OCI-LY7 (cell line): ENCODE data around the gene NELL1. TPM values are rescaled to one million over a fixed set of nuclear protein-coding genes. Genes with fewer than 3 reads are reported as not detected.

Experiments used
- BruUV-seq: library from RNA; stranded (reverse); fragments of 400-500 nt; replicated peaks from 2 replicates; lab custom pipeline; 2021; lab: Mats Ljungman, UMichigan
- CTCF ChIA-PET: fragments of 300-600 bp; sonication (Branson Sonifier 250); formaldehyde crosslinking; loops from one replicate; lab custom pipeline; 2022; ENCODE audit warnings: antibody characterized with exemption; ENCODE audit not compliant: unreplicated experiment; lab: Charles Lee
- POLR2A ChIA-PET: fragments of 300-600 bp; sonication (Branson Sonifier 250); formaldehyde crosslinking; loops from one replicate; lab custom pipeline; 2022; ENCODE audit warnings: antibody characterized with exemption; lab: Charles Lee
- DNase-seq: peaks from one replicate; pipeline ENCODE4 v3.0.0-alpha.2; 2015; ENCODE audit warnings: low spot score
- H2AFZ ChIP-seq: fragments of 200-600 bp; sonication (generic), shearing (Covaris generic); 2 replicates; pipeline ENCODE4 v1.6.1; 2014; ENCODE audit warnings: mild to moderate bottlenecking, antibody characterized with exemption, low read length, moderate library complexity
- H3K27ac ChIP-seq: fragments of 200-600 bp; sonication (generic); 2 replicates; pipeline ENCODE4 v1.5.1; 2014; ENCODE audit warnings: mixed run types, low read depth, mild to moderate bottlenecking, moderate library complexity, low read length, inconsistent platforms; ENCODE audit not compliant: poor library complexity, severe bottlenecking
- H3K36me3 ChIP-seq: fragments of 200-600 bp; sonication (generic); 2 replicates; pipeline ENCODE4 v1.6.1; 2014; ENCODE audit warnings: mild to moderate bottlenecking, antibody characterized with exemption, low read length, moderate library complexity, mixed read lengths; ENCODE audit not compliant: insufficient read depth
- H3K4me1 ChIP-seq: fragments of 200-600 bp; sonication (generic); 2 replicates; pipeline ENCODE4 v1.5.1; 2014; ENCODE audit warnings: mild to moderate bottlenecking, low read length; ENCODE audit not compliant: insufficient read depth, poor library complexity, severe bottlenecking
- H3K4me2 ChIP-seq: fragments of 200-600 bp; sonication (generic); 2 replicates; pipeline ENCODE4 v1.6.1; 2014; ENCODE audit warnings: mild to moderate bottlenecking, low read length
- H3K4me3 ChIP-seq: fragments of 200-600 bp; sonication (generic); 2 replicates; pipeline ENCODE4 v1.5.1; 2014; ENCODE audit warnings: mild to moderate bottlenecking, low read depth, low read length; ENCODE audit not compliant: poor library complexity, severe bottlenecking
- H3K79me2 ChIP-seq: fragments of 200-600 bp; sonication (generic); 2 replicates; pipeline ENCODE4 v1.6.1; 2016; ENCODE audit warnings: low read depth, mild to moderate bottlenecking, low read length, moderate library complexity, mixed read lengths; ENCODE audit not compliant: insufficient read depth
- H3K9me2 ChIP-seq: fragments of 200-600 bp; sonication (generic); 2 replicates; pipeline ENCODE4 v1.6.1; 2016; ENCODE audit warnings: mild to moderate bottlenecking, low read length, mixed read lengths; ENCODE audit not compliant: insufficient read depth
- H3K9me3 ChIP-seq: fragments of 200-600 bp; sonication (generic); 2 replicates; pipeline ENCODE4 v1.6.1; 2014; ENCODE audit warnings: mild to moderate bottlenecking, mixed run types, low read length, mixed read lengths
- H4K20me1 ChIP-seq: fragments of 200-600 bp; sonication (generic); 2 replicates; pipeline ENCODE4 v1.6.1; 2014; ENCODE audit warnings: mild to moderate bottlenecking, antibody characterized with exemption, low read length, moderate library complexity, mixed read lengths; ENCODE audit not compliant: insufficient read depth
- EZH2phosphoT487 ChIP-seq: fragments of 200-600 bp; sonication (generic); IDR thresholded peaks from 2 replicates; pipeline ENCODE4 v1.6.1; 2018; ENCODE audit warnings: low read depth, borderline replicate concordance, mild to moderate bottlenecking, mixed run types, antibody characterized with exemption, low read length, moderate library complexity, mixed read lengths
- intact Hi-C: fragments of 100-400 bp; cut with micrococcal nuclease; formaldehyde crosslinking; loops from one replicate; pipeline ENCODE4 v1.10.0; 2022; ENCODE audit not compliant: unreplicated experiment
- total RNA-seq, 2 experiments: library from RNA; depleted of rRNA in 1 of 2; stranded (reverse); fragments of >200 nt in 1 of 2; shearing (Covaris generic) in 1 of 2; gene quantifications; 2 replicates each; pipeline ENCODE4 v1.2.3, GENCODE V29; 2014 to 2022
- TF ChIP-seq, protein P1 (sequence below): fragments of 200-600 bp; sonication (generic); conservative IDR thresholded peaks from 2 replicates; pipeline ENCODE4 v1.5.1; 2014; ENCODE audit warnings: mild to moderate bottlenecking, antibody characterized with exemption, low read length, moderate library complexity, mixed read lengths

The NELL1 gene
- total RNA-seq, 2 experiments from 2014 or later = not detected

DNA sequence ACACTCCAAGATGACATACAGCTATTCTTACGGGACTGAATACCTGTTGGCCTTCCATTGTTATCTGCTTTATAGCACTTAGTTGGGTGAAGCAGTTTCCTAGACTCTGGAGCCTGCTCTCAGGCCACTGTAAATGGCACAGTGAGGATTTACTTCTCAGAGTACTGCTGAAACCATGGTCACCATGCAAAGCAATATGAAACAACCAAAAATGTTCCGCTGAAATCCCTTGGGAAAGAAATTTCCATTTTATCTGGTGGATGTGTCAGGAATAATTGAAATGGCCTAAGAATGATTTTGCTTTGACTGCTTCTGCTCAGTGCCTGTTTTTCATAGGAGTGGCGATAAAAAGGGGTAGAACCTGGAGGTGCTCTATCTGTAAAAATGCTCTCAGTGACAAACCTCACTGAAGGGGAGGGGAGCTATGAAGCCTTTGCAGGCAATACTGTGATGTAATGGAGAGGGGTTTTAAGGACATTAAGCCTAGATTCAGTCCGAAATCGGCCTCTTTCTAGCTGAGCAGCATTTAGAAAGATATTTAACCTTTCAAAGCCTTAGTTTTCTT is 871.9 kb downstream of the NELL1 start:
- no peaks in the 10 kb centered on the region for H4K20me1 ChIP-seq
- no peak overlapping the region for H2AFZ ChIP-seq
- ChIA-PET POLR2A (no interaction called here), CTCF (no interaction called here)
- H3K9me2 ChIP-seq = no peaks in the 10 kb centered on the region
- no peaks in the 10 kb centered on the region for H3K9me3 ChIP-seq
- TF ChIP-seq, protein P1, sequence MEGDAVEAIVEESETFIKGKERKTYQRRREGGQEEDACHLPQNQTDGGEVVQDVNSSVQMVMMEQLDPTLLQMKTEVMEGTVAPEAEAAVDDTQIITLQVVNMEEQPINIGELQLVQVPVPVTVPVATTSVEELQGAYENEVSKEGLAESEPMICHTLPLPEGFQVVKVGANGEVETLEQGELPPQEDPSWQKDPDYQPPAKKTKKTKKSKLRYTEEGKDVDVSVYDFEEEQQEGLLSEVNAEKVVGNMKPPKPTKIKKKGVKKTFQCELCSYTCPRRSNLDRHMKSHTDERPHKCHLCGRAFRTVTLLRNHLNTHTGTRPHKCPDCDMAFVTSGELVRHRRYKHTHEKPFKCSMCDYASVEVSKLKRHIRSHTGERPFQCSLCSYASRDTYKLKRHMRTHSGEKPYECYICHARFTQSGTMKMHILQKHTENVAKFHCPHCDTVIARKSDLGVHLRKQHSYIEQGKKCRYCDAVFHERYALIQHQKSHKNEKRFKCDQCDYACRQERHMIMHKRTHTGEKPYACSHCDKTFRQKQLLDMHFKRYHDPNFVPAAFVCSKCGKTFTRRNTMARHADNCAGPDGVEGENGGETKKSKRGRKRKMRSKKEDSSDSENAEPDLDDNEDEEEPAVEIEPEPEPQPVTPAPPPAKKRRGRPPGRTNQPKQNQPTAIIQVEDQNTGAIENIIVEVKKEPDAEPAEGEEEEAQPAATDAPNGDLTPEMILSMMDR = no peak
- no peak for TF ChIP-seq EZH2phosphoT487
- no peak overlapping the region for H3K4me3 ChIP-seq
- no peak overlapping the region for H3K27ac ChIP-seq
- DNase-seq = no peak
- H3K79me2 ChIP-seq = no peaks in the 10 kb centered on the region
- no peaks in the 10 kb centered on the region for H3K4me1 ChIP-seq
- no peaks in the 10 kb centered on the region for H3K36me3 ChIP-seq
- H3K4me2 ChIP-seq = no peak overlapping the region
- intact Hi-C loops = no loop called here
- BruUV-seq = no TSS peak

DNA sequence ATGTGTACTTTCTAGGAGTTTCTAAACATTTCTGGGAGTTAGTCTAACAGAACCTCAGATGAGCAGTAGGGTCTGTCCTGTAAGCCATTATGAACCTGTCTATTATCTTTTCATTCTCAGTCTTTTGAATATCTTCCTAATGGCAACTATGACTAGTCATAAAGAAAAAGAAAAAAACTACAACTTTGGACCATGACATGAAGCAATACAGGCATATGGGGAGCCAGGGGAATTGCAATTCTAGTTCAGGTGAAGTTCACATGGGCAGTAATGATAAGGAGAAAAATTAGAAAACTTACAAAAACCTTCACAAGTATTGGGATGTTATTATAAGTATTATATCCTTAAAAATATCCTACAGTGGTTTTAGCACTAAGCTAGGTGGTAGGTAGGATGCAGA is 874.5 kb downstream of the NELL1 start:
- intact Hi-C loops = no loop called here
- H3K9me2 ChIP-seq = no peaks in the 10 kb centered on the region
- H3K4me1 ChIP-seq = no peaks in the 10 kb centered on the region
- POLR2A ChIA-PET = no interaction called here
- TF ChIP-seq EZH2phosphoT487 = no peak
- TF ChIP-seq, protein P1 = no peak
- H3K79me2 ChIP-seq = no peaks in the 10 kb centered on the region
- no peak overlapping the region for H3K4me3 ChIP-seq
- no peaks in the 10 kb centered on the region for H3K36me3 ChIP-seq
- H3K4me2 ChIP-seq = no peak overlapping the region
- no peaks in the 10 kb centered on the region for H3K9me3 ChIP-seq
- H4K20me1 ChIP-seq = no peaks in the 10 kb centered on the region
- no peak overlapping the region for H3K27ac ChIP-seq
- BruUV-seq = no TSS peak
- DNase-seq = no peak
- H2AFZ ChIP-seq = no peak overlapping the region
- CTCF ChIA-PET = no interaction called here

DNA sequence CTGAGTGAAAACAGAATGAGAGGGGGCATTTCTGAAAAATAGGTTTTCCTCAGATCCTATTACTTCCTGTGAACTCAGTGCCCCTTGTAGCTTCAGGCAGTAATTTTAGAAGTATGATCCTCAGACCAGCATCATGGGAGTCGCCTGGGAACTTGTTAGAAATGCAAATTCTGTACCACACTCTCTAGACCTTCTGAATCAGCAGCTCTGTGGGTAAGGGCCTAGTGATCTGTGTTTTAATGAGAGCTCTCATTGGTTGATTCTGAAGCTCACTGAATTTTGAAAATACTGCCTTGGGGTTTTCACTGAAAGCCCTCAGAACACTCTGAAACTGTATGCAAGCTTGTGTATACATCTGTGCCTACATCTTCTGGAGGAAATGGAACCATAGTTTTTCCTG is 876.3 kb downstream of the NELL1 start:
- ChIA-PET CTCF (no interaction called here), POLR2A (interaction anchor here (0.6 to 1.2 kb wide), 2 partner anchors 10 to 560 kb away, joined by 3 to 6 read pairs; no protein-coding TSS in a partner anchor)
- Histone ChIP-seq H3K9me3 (no peaks in the 10 kb centered on the region), H4K20me1 (no peaks in the 10 kb centered on the region), H3K36me3 (no peaks in the 10 kb centered on the region), H3K9me2 (no peaks in the 10 kb centered on the region), H3K79me2 (no peaks in the 10 kb centered on the region), H3K4me1 (no peaks in the 10 kb centered on the region), H3K4me2 (no peak overlapping the region), H3K4me3 (no peak overlapping the region), H2AFZ (no peak overlapping the region), H3K27ac (no peak overlapping the region)
- TF ChIP-seq EZH2phosphoT487 = no peak
- intact Hi-C loops = no loop called here
- DNase-seq = no peak
- BruUV-seq = no TSS peak
